Stimulated activated CD8-positive, alpha-beta memory T cell treated with anti-CD3 and anti-CD28 coated beads, Interleukin-15, amount 100 ng/mL, for 1 hour (primary cell): ENCODE measurements around the gene TMEM98.
"Not testable (repeated sequence)": the region's sequence is repeated elsewhere in the genome, so short reads cannot be mapped to it uniquely, and the experiment has no call there.

Source experiments
- DNase-seq: peaks from one replicate; pipeline ENCODE4 v3.0.0-alpha.2; 2020; ENCODE audit warnings: low read depth

Gene TMEM98

GRCh38 chr17:32985050-32985756, 57.2 kb downstream of the TMEM98 start:
- no peak for DNase-seq

- not testable (repeated sequence) for DNase-seq
Observed at GRCh38 chr17:32987453-32987805, 59.5 kb downstream of the TMEM98 start.

DNA sequence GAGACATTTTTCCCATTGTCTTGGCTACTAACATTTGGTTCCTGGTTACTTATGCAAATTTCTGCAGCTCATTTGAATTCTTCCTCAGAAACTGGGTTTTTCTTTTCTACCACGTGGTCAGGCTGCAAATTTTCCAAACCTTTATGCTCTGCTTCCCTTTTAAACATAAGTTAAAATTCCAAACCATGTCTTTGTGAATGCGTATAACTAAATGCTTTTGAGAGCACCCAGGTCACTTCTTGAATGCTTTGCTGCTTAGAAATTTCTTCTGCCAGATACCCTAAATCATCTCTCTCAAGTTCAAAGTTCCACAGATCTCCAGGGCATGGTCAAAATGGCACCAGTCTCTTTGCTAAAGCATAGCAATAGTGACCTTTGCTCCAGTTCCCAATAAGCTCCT, 59.9 kb downstream of the TMEM98 start:
- DNase-seq = not testable (repeated sequence)

- DNase-seq = no peak
Observed at GRCh38 chr17:32988481-32989101, 60.6 kb downstream of the TMEM98 start.

DNA sequence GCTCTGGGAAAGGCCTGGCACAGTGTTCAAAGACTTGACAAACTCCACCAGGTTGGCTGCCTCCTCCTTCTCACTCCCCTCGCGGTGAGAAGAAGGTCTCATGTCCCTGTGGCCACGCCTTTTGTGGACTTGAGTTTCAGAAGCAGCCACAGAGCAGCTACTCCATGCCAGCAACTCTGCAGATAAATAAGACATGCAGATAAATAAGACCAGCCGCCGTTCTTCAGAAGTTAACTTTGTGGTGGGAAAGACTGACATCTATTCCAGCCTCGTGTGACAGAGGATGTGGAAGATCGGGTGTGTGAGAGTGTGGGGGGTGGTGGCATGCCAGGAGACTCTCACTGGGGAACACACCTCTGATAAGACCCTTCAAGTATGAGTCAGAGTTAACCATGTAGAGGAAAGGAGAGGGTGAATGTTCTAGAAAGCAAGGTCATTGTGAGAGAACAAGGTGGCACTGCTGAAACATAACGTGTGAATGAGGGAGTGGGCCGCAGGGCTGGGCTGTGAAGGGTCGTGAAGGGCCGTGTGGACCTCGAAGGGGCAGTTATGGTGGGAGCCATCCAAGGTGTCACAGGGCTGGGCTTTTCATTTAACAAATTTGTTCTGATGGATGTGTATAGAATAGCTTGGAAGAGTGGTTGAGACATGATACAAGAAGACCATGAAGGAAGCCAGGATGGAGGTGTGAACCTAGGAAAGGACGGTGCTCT, 64.5 kb downstream of the TMEM98 start:
- no peak for DNase-seq

GRCh38 chr17:32993977-32994376, 66.0 kb downstream of the TMEM98 start:
- no peak for DNase-seq
